Activated CD8-positive, alpha-beta memory T cell treated with anti-CD3 and anti-CD28 coated beads, Interleukin-2, amount 50 U/mL, for 48 hours (primary cell): ENCODE data around the gene APOM.

Experiments used
- DNase-seq: peaks from one replicate; pipeline ENCODE4 v3.0.0-alpha.2; 2020

APOM gene

GRCh38 chr6:31655349-31656237, at the start of gene APOM:
Gene APOM (plus strand): TSS chr6:31655894. CDS start chr6:31655967, 73 bp downstream.
- no peak for DNase-seq

- DNase-seq = no peak
These were observed 48.4 kb upstream of the APOM start for GRCh38 chr6:31607317-31607716.

GRCh38 chr6:31609519-31610406, 45.9 kb upstream of the APOM start:
- DNase-seq = no peak

- DNase-seq = no peak
These were observed 44.7 kb upstream of the APOM start for GRCh38 chr6:31610968-31611367.

- DNase-seq = no peak
These were observed 41.5 kb upstream of the APOM start for GRCh38 chr6:31614075-31614619.

- DNase-seq = no peak
These were observed 40.8 kb upstream of the APOM start, which contains the start of gene AIF1 for GRCh38 chr6:31614684-31615578. Gene AIF1 (plus strand): TSS chr6:31615234. CDS start chr6:31615330, 96 bp downstream.

GRCh38 chr6:31615748-31616147, 39.9 kb upstream of the APOM start:
- peak; percentile 75 for DNase-seq

GRCh38 chr6:31617010-31617409, 38.7 kb upstream of the APOM start:
- no peak for DNase-seq

GRCh38 chr6:31619805-31620585, 35.7 kb upstream of the APOM start:
- peak; percentile 94 for DNase-seq

- DNase-seq = peak; percentile 96
These were observed 34.9 kb upstream of the APOM start, which contains the start of gene PRRC2A for GRCh38 chr6:31620586-31621319. Gene PRRC2A (plus strand): TSS chr6:31620715. CDS start chr6:31622790, 2,075 bp downstream.

- no peak for DNase-seq
These were observed 34.3 kb upstream of the APOM start for GRCh38 chr6:31621320-31621939.

- no peak for DNase-seq
These were observed 33.7 kb upstream of the APOM start for GRCh38 chr6:31621991-31622390.

GRCh38 chr6:31622684-31623091, 33.0 kb upstream of the APOM start:
- no peak for DNase-seq

- DNase-seq = no peak
These were observed 31.6 kb upstream of the APOM start for GRCh38 chr6:31624070-31624469.

- DNase-seq = no peak
These were observed 28.7 kb upstream of the APOM start for GRCh38 chr6:31626952-31627351.

GRCh38 chr6:31627690-31628287, 27.9 kb upstream of the APOM start:
- no peak for DNase-seq

- no peak for DNase-seq
These were observed 26.7 kb upstream of the APOM start for GRCh38 chr6:31629014-31629413.

GRCh38 chr6:31630177-31630934, 25.3 kb upstream of the APOM start:
- DNase-seq = no peak

- no peak for DNase-seq
These were observed 24.5 kb upstream of the APOM start for GRCh38 chr6:31631209-31631608.
